LNCAP (cell line): ENCODE results near the gene CLIP4.
A peak's percentile ranks its signal among the peaks of the same experiment; 100 is the strongest.

Source experiments
- CTCF ChIP-seq: fragments of 450-650 bp; IDR thresholded peaks from 2 replicates; pipeline ENCODE4 v1.5.1; 2017; ENCODE audit warnings: mild to moderate bottlenecking

The CLIP4 gene

GRCh38 chr2:29196792-29197788 lies 81.9 kb downstream of the CLIP4 start:
- TF ChIP-seq CTCF, result peak; percentile 76

DNA sequence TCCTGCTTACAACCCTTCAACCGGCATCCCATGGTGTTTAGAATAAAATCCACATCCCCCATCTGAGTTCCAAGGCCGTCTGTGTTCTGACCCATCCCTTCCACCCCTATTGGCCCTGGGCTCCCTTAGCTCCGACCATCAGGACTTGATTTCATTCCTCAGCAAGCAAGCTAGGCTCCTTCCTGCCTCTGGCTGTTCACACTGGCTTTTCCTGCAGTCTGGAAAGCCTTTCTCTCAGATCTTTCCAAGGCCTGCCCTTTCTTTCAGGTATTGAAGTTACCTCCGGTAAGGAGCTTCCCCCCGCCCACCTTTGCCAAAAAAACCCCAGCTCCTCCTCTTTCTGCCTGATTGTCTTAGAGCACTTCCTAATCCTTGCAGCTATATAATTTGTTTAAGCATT lies 86.8 kb downstream of the CLIP4 start:
- TF ChIP-seq CTCF, result no peak

GRCh38 chr2:29202819-29203495 lies 87.7 kb downstream of the CLIP4 start:
- TF ChIP-seq CTCF, result no peak

- no peak for TF ChIP-seq CTCF
Measured at GRCh38 chr2:29206941-29207340, 91.7 kb downstream of the CLIP4 start.

- TF ChIP-seq CTCF, result no peak
Measured at GRCh38 chr2:29207352-29208148, 92.3 kb downstream of the CLIP4 start.

GRCh38 chr2:29209551-29209950 lies 94.3 kb downstream of the CLIP4 start:
- TF ChIP-seq CTCF, result no peak

- no peak for TF ChIP-seq CTCF
Measured at GRCh38 chr2:29212009-29212408, 96.8 kb downstream of the CLIP4 start.
